GM12801 (cell line): Measurements from ENCODE around the gene SCNM1.

Experiments used
- CTCF ChIP-seq: IDR thresholded peaks from one replicate; pipeline ENCODE4 v1.5.1; 2011; ENCODE audit warnings: control low read depth; ENCODE audit not compliant: insufficient read length; ENCODE audit errors: extremely low read depth

Gene SCNM1

GRCh38 chr1:151133018-151133806 lies 32.7 kb upstream of the SCNM1 start:
- TF ChIP-seq CTCF: no peak

DNA sequence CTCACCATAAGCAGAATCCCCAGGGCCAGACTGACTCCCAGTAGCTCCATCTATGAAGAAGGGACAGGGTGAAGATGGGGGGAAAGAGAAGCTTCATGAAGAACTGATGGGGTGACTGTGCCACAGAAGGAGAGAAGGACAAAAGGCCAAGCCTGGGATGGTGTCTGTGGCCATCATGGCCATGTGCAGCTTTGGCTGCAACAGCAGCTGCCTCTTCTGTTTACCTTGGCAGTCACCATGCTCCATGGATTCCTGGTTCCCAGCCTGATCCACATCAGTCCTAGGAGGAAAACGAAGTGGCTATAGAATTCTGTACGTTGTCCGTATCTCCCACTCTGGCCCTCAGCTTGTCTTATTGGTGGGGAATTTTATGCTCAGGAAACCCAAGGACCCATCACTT lies 31.5 kb upstream of the SCNM1 start:
- no peak for TF ChIP-seq CTCF

DNA sequence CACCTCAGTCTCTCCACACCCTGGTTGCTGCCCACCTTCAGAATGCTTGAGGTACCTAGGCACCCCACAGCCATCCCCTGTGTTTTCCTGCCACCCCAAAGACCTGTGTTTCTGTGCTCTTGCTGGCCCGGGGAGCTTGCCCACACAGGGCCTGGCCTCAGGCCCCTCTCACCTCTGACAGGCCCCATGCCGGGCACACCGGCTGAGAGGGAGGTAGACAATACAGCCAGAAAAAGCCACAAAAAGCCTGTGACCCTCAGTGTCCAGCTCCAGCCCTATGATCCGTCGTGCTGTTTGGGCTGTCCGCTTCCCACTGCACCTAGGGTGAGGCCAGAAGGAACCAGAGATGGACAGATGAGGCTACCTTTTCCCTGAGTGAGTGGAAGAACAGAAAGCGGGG lies 31.0 kb upstream of the SCNM1 start:
- TF ChIP-seq CTCF: no peak

- TF ChIP-seq CTCF: no peak
Measured at GRCh38 chr1:151135433-151136385, 30.2 kb upstream of the SCNM1 start.

- TF ChIP-seq CTCF: no peak
Measured at GRCh38 chr1:151137789-151138188, 28.2 kb upstream of the SCNM1 start.

DNA sequence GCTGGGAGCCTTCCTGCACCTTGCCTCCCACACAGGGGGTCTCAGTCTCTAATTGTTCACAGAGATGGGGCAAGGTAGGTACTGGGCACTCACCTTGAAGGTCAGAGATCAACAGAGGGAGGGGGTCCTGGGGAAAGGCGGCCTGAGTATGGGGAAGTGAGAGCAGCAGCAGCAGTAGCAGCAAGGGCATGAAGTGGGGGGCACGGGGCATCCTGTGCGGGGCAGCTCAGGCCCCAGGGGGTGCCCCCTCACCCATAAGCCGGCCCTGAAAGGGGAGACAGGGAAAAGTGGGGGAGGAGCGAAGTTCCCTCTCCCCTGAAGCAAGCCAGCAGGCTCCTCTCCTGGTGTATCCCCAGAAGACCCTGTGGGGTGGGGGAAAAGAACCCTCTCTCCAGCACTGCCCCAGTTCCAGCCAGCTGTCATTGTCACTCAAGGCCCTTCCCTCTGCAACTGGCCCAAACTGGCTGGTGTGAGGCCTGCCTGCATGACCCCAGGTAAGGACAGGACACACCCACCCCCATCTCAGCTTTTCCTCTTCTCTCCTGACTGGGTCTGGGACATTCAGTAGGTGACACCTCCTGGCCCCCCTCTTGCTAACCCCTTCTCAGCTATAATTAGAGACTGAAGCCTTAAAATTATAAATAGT lies 23.4 kb upstream of the SCNM1 start:
- TF ChIP-seq CTCF: no peak

DNA sequence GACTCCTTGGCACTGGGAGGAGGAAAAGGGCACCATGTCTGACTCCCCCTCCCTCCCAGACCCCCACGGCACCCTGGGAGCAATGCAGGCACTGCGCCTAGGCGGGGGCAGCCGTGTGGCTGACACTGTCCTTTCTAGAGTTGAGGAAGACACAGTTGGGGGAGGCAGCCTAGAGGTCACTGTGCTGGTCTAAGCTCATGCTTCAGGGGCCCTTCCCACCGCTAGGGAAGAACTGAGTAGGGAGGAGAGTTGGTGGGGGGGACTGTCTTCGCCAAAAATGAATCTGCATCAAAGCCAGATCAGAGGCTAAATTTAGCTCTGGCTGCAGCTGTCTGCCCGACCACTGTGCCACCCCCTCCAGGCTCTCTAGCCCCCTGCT lies 22.9 kb upstream of the SCNM1 start:
- no peak for TF ChIP-seq CTCF
